ENCODE results near the gene FOXO4.

FOXO4 gene

GRCh38 chrX:71140440-71140839, 44.8 kb downstream of the FOXO4 start:
- Mint-ChIP-seq H3K4me3 (no peak overlapping the region), H3K27me3 (no peaks in the 10 kb centered on the region), H3K36me3 (peaks cover 27% of the 10 kb centered on the region), H3K27ac (no peak overlapping the region), H3K9me3 (no peaks in the 10 kb centered on the region), H3K4me1 (peaks cover 8% of the 10 kb centered on the region)
- no peak for DNase-seq (ENCODE audit: low spot score in 2 of 2)
- ATAC-seq (ENCODE audit: low read depth): no peak

GRCh38 chrX:71143508-71143907, 47.9 kb downstream of the FOXO4 start:
- Mint-ChIP-seq H3K4me1 (peaks cover 13% of the 10 kb centered on the region), H3K4me3 (no peak overlapping the region), H3K36me3 (peaks cover 9% of the 10 kb centered on the region), H3K27ac (no peak overlapping the region), H3K9me3 (no peaks in the 10 kb centered on the region), H3K27me3 (no peaks in the 10 kb centered on the region)
- ATAC-seq (ENCODE audit: low read depth) (no peak), DNase-seq (ENCODE audit: low spot score in 2 of 2) (no peak)

GRCh38 chrX:71144651-71145050, 49.0 kb downstream of the FOXO4 start, which contains the start of gene NLGN3:
NLGN3 (plus strand) TSS chrX:71144841; CDS start chrX:71147750, 2,909 bp downstream.
- ATAC-seq (ENCODE audit: low read depth) (no peak), DNase-seq (ENCODE audit: low spot score in 2 of 2) (no peak)
- peaks cover 13% of the 10 kb centered on the region for H3K4me1 Mint-ChIP-seq
- H3K27ac Mint-ChIP-seq: peak within 1 kb of the TSS; percentile 35
- no peaks in the 10 kb centered on the region for H3K27me3 Mint-ChIP-seq
- peaks cover 2% of the 10 kb centered on the region for H3K36me3 Mint-ChIP-seq
- no peaks in the 10 kb centered on the region for H3K9me3 Mint-ChIP-seq
- H3K4me3 Mint-ChIP-seq: peak within 1 kb of the TSS; percentile 32

- DNase-seq (ENCODE audit: low spot score in 2 of 2) (no peak), ATAC-seq (ENCODE audit: low read depth) (no peak)
- Mint-ChIP-seq H3K4me1 (peaks cover 13% of the 10 kb centered on the region), H3K27me3 (no peaks in the 10 kb centered on the region), H3K4me3 (no peak overlapping the region), H3K9me3 (no peaks in the 10 kb centered on the region), H3K36me3 (peaks cover 2% of the 10 kb centered on the region), H3K27ac (no peak overlapping the region)
Measured at GRCh38 chrX:71147496-71148277, 52.0 kb downstream of the FOXO4 start.

- Mint-ChIP-seq H3K27me3 (no peaks in the 10 kb centered on the region), H3K27ac (no peak overlapping the region), H3K4me1 (peaks cover 13% of the 10 kb centered on the region), H3K4me3 (no peak overlapping the region), H3K36me3 (no peaks in the 10 kb centered on the region), H3K9me3 (no peaks in the 10 kb centered on the region)
- no peak for DNase-seq (ENCODE audit: low spot score in 2 of 2)
- no peak for ATAC-seq (ENCODE audit: low read depth)
Measured at GRCh38 chrX:71148278-71148663, 52.6 kb downstream of the FOXO4 start.

GRCh38 chrX:71151366-71151765, 55.7 kb downstream of the FOXO4 start:
- DNase-seq (ENCODE audit: low spot score in 2 of 2) (no peak), ATAC-seq (ENCODE audit: low read depth) (no peak)
- Mint-ChIP-seq H3K27me3 (no peaks in the 10 kb centered on the region), H3K36me3 (no peaks in the 10 kb centered on the region), H3K27ac (no peak overlapping the region), H3K9me3 (no peaks in the 10 kb centered on the region), H3K4me3 (no peak overlapping the region), H3K4me1 (peaks cover 14% of the 10 kb centered on the region)
